ENCODE measurements around the gene AQP5.

The AQP5 gene

DNA sequence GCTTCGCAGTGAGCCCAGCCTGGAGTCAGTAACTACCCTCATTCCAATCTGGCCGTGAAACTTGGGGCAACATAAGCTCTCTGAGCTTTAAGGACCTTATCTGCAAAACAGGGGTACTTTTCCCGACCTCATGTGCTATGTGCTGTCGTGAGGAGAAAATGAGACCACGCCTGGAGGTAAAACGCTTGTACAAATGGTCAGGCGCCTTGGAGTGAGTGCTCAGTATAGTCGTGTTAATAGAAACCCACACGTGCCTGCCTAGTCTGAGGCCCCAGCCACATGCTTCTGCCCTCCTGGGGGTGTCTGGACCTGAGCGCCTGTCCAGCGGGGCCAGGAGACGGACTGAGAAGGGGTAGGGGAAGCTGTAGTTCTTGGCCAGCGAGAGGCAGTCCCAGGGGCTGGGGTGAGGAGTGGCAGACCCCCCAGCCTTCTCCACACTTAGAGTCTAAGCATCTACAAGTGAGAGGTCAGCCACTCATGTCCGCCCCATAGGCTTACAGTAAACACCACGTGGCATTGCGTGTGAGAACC is 4.9 kb downstream of the AQP5 start:
- DNase-seq, result no peak

DNA sequence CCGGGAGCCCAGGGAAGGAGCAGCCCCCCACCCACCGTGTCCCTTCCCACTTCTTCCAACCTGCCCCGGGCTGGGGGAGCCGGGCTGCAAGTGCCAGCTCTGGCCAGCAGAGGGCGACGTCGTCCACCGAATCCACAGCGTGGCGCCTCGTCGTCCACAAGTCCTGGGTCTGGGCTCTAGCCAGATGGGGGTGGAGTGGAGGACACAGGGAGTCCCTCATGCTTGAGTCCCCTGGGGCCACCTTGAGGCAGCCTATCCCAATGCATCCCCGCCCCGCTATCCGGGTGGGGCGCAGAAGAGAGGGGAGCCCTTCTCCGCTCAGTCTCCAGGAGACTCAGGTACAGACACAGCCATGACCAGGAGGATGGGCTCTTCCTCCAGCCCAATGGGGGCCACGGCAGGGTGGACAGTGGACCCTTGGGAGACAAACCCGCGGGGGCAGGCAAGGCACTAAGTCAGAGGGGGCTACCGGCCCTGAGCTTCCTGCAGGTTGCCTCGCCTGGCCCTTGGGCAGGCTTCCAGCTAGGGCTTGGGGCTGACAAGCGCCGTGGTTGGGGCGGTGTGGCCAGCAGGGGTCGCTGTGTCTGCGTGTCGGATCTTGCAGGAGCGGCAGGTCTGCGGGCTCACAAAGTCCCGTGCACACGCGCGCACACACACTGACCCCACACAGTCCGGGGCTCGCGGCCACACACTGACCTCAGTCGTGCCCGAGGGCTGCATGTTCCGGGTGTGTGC is 5.5 kb downstream of the AQP5 start:
- DNase-seq, result peak; percentile 92

GRCh38 chr12:49967777-49968250 is 6.1 kb downstream of the AQP5 start:
- no peak for DNase-seq

DNA sequence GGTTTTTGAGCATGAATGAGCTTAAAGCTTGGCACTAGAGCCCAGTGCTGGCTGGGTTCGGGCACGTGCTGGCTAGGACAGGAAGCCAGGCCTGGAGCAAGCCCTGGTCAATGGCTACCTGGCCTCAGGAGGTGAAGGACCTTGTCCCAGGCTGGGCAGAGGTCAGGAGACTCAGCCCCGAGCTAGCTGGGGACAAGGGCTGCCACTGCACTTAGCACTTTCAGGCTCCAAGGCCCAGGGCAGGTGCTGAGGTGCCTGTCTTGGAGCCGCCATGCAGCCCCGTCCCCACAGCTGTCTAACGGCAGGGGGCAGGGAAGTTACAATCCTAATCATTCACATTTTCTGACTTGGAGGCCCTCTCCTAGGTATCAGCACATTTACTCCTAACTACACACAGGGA is 6.8 kb downstream of the AQP5 start:
- no peak for DNase-seq

DNA sequence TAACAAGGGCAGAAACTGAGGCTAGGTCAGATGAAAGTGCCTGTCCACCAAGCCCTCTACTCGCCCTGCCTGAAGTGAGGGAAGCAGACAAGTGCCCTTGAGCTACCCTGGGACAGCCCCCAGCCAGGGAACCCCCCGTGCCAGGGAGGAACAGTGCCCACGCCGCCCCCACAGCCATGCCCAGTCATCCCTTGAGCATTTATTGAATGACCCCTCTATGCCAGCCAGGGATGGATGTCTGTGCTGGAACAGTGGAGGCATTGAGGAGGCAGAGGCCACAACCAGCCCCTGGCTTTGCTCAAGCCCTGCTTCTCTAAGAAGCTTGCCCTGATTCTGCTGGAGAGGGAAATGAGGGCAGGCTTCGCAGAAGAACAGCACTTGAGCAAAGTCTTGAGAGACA is 7.4 kb downstream of the AQP5 start:
- DNase-seq, result no peak

DNA sequence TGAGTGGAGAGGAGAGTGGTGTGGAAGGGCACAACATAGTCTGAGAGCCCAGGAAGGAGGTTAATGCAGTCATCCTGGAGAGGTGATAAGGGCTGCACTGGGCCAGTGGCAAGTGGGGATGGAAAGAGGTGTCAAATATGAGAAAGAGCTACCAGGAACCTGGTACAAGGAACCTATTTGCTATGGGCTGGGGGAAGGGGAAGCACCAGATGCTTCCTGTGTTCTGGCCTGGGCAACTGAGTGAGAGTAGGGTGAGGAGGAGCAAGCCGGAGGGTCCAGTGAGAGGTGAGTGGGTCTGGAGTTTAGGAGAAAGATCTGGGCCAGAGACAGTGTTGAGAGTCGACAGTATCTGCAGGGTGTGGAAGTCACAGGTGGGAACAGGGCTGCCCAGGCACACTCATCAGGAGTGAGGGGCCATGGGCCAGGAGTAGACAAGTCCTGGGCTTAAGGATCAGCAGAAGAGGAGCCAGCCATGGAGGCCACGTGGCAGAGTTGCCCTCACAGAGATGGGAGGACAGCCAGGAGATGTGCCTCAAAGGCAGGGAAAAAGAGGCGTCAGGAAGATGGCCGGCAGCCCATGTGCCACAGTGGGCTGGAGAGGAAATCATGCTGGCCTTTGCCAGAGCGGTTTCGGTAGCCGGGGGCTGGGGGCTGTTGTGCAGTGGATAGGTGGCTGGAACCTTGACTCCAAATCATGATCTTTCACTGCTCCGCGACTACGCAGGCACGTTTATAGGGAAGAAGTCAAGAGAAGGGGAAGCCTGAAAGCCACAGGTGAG is 8.2 kb downstream of the AQP5 start:
- DNase-seq, result no peak

- no peak for DNase-seq
Measured at GRCh38 chr12:49970658-49971057, 9.0 kb downstream of the AQP5 start.

DNA sequence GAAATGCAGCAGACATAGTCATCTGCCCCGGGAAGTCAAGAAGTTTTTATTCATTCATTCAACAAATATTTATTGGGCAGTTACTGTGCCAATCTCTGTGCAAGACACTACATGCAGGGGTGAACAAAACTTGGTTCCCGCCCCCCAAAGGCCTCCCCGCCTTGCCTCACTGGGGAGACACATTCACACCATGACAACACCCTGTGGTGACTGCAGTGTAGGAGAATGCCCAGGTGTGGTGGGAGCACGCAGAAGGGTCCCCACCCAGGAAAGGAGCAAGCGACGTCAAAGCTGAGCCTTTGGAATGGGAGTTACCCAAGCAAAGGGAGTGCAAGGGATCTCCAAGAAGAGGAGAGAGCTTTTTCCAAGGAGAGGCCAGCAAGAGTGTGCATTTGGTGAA is 9.5 kb downstream of the AQP5 start:
- DNase-seq, result no peak

DNA sequence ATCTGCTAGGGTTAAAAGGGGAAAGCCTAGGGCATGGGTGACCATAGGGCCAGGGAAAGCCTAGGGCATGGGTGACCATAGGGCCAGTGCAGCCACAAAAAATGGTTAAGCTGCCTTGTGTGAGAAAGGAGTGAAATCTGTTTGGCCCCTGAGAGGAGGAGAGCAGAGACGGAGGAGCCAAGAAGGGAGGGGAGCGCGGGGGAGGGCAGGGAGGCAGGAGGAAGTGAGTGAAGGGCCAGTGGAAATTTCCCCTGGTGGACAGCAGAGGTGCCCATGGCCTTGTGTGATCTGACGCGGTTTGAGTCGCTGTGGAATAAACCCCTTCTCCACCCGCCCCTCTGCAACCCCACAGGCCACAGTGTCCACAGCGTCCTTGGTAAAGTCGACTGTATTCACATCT is 10.5 kb downstream of the AQP5 start:
- no peak for DNase-seq

- DNase-seq, result no peak
Measured at GRCh38 chr12:49972641-49973360, 11.1 kb downstream of the AQP5 start, which contains the start of gene AQP6. Gene AQP6, plus strand, starts transcription at chr12:49972947. Its CDS starts 227 bp downstream, at chr12:49973174.

- no peak for DNase-seq
Measured at GRCh38 chr12:49973361-49973830, 11.7 kb downstream of the AQP5 start.

DNA sequence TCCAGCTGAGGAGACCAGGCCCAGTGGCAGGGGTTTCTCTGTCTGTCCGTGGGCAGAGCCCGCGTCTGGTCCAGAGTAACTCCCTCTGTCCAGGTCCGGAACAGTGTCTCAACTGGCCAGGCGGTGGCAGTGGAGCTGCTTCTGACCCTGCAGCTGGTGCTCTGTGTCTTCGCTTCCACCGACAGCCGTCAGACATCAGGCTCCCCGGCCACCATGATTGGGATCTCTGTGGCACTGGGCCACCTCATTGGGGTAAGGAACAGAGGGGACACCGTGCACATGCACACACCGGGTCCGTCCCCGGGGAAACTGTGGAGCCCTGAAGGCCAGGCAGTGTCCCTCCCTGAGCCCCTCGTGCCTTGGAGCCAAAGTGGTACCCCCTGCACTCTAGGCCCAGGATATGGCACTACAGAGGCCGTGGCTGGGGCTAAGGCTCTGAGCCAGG is 12.6 kb downstream of the AQP5 start:
- DNase-seq, result no peak

DNA sequence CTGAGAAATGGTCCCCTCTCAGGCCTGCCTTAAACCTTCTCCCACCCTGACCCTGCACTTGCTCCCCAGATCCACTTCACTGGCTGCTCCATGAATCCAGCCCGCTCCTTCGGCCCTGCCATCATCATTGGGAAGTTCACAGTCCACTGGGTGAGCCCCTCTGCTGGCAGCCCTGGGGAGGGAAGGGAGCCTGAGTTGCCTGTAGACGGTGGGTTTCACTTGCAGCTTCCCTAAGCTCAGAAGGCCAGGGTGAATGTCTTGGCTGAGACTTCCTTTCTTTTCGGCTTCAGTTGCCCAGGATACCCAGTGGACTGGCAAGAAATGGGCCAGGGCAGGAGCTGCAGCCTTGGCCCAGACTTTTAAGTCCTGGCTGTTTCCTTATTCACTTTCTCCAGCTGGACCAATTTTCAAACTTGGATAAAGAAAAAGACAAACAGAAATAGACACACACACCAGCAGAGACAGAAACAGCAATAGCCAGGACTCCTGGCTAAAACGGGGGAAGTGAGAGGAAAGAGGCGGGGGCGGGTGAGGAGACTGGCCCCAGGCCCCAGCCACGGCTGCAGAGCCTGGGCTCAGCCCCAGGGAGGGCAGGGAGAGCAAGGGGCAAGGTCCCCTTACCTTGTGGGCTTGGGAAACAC is 13.1 kb downstream of the AQP5 start:
- no peak for DNase-seq

DNA sequence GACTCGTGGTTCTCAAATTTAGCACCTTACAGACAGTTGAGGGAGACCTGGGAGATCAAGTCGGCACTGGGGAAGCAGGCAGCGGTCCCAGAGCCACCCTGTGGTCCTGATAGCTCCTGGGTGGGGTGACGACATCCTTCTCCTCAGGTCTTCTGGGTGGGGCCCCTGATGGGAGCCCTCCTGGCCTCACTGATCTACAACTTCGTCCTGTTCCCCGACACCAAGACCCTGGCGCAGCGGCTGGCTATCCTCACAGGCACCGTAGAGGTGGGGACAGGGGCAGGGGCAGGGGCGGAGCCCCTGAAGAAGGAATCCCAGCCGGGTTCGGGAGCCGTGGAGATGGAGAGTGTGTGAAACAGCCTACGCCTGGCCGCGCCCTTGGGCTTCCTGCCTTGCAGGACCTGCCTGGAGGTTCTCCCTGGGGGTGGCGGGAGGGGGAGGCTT is 13.7 kb downstream of the AQP5 start:
- no peak for DNase-seq

DNA sequence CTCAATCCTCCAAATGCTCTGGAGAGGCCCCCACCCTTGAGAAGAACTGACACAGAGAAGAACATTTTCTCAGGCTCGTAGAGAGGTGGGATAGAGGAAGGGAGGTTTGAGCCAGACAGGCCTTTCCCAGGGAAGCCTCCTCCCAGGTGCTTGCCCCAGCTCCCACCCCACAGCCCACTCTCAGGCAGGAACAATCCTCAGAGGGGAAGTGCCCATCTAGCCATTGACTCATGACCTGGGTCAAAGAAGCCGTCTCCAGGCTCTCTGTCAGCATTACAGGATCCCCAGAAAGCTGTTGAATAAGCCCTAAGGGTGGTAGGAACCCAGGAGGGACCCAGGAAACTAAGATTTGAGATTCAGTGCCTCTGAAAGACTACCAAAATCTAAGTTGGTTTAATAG is 14.9 kb downstream of the AQP5 start:
- no peak for DNase-seq

GRCh38 chr12:49978125-49978524 is 16.5 kb downstream of the AQP5 start:
- no peak for DNase-seq

- DNase-seq, result no peak
Measured at GRCh38 chr12:49979016-49979586, 17.4 kb downstream of the AQP5 start.

GRCh38 chr12:49979791-49980190 is 18.1 kb downstream of the AQP5 start:
- DNase-seq, result no peak

DNA sequence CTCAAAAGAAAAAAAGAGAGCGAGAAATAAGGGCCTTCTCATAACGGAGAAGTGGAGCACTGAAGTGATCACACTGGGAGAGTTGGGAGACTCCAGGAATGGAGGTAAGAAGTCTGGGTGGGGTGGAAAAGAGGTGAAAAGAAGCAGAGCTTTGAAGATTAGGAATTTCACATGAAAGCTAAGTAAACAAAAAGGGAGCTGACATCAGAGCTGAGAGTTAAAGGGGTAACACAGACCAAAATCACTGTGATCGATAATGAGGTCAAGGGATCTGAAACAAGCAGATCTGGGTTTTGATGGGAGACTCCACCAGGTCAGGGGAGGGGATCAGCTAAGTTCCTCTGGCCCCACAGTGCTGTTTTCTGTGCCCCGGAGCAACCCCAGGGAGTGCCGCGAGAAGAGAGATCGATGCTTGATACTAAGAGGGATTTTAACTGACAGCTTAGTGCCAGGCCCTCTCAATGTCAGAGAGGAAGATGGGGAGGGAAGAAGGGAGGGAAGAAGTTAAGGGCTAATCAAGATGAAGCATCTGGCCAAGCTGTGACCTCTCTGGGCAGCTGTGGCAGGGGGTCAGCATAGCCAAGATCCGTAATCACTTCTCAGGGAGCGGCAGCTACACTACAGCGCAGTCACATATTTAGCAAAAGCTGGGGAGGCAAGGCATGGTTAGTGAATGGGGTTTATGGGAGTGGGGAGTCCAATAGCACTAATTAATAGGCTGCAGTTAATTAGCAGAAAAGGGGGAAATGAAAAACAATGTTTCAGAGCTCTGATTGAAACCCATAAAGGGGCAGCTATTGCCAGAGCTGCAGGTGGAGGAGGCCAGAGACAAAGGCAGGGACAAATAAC is 19.1 kb downstream of the AQP5 start:
- DNase-seq, result no peak

GRCh38 chr12:49982246-49983087 is 20.8 kb downstream of the AQP5 start:
- no peak for DNase-seq
